Measurements from ENCODE around the gene PRRX2. TPM values are rescaled to one million over a fixed set of nuclear protein-coding genes. Genes with fewer than 3 reads are reported as not detected.

The PRRX2 gene
- total and polyA plus RNA-seq, 2 donors (not counting 1 experiment from before 2014, with no cell fraction given): not detected

DNA sequence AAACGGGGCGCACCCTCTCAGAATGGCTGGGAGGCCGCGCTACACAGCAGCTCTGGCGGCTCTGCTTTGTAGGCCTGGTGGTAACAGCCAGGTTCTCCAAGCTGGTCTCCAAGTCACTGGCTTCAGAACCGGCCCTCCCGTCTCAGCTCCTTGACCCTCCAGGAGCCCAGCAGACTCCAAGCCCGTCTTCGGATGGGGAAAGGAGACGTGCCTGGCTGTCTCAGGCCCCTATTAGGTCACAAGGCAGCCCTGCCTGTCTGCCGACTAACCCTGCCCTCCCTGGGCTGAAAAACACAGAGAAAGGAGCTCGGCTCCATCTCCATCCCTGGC is 25.7 kb upstream of the PRRX2 start:
- WGBS (ENCODE audit: insufficient coverage): 95% methylated on average over 12 of the region's 12 CpGs
- no peaks in the 10 kb centered on the region for H3K9me3 ChIP-seq (ENCODE audit: control extremely low read depth in 1 of 3, control insufficient read depth in 2 of 3, insufficient read depth in 1 of 3, low read length in 2 of 3)
- no peak for DNase-seq
- ChIA-PET POLR2A (interaction anchor here (1.8 kb wide), 1 partner anchor 14 kb away, joined by 9 read pairs; the partner anchor contains the start of gene NTMT1), CTCF (interaction anchor here (0.6 to 6.2 kb wide), 6 partner anchors 11 to 500 kb away, joined by 3 to 66 read pairs (median 4); partner anchors contain the start of gene NTMT1)
- TF ChIP-seq CTCF (IDR thresholded peaks at IDR 0.05) (no peak), EZH2 (IDR thresholded peaks at IDR 0.05; ENCODE audit: borderline replicate concordance, insufficient read depth, low read depth, low read length, poor library complexity, severe bottlenecking) (no peak)
- H3K4me3 ChIP-seq (ENCODE audit: control extremely low read depth in 1 of 5, extremely low read depth in 1 of 5, insufficient read depth in 1 of 5, low read depth in 2 of 5, low read length in 4 of 5): no peak overlapping the region
- Mint-ChIP-seq H3K27me3 (no peaks in the 10 kb centered on the region), H3K27ac (peak overlapping the region; percentile 15), H3K4me3 (peak overlapping the region; percentile 87), H3K4me1 (peaks cover 26% of the 10 kb centered on the region), H3K9me3 (ENCODE audit: insufficient read depth) (no peaks in the 10 kb centered on the region)
- no peak overlapping the region for H2AFZ ChIP-seq (ENCODE audit: insufficient read depth, low read depth, low read length, poor library complexity, severe bottlenecking)
- H3K27me3 ChIP-seq (replicated peaks in 1 of 4; ENCODE audit: control extremely low read depth in 1 of 4, control insufficient read depth in 3 of 4, insufficient read depth in 4 of 4, low read length in 3 of 4): no peaks in the 10 kb centered on the region
- peaks cover 49% of the 10 kb centered on the region for H4K20me1 ChIP-seq (ENCODE audit: control insufficient read depth, insufficient read depth, low read length, poor library complexity, severe bottlenecking)
- H3K4me1 ChIP-seq (ENCODE audit: control insufficient read depth in 2 of 2, insufficient read depth in 2 of 2, low read length in 2 of 2): peaks cover 12 to 17% of the 10 kb centered on the region in 2 donors
- no peak overlapping the region for H3K4me2 ChIP-seq (replicated peaks; ENCODE audit: low read depth, low read length, poor library complexity, severe bottlenecking)
- peaks cover 2 to 42% of the 10 kb centered on the region in 2 experiments for H3K36me3 ChIP-seq (replicated peaks in 1 of 2; ENCODE audit: control extremely low read depth in 1 of 2, control insufficient read depth in 1 of 2, extremely low read depth in 1 of 2, insufficient read depth in 2 of 2, low read length in 1 of 2)
- no peak overlapping the region for H3K27ac ChIP-seq (ENCODE audit: low read length in 2 of 2)
- ATAC-seq (ENCODE audit: low read depth): no peak
- H3K79me2 ChIP-seq (ENCODE audit: control insufficient read depth, insufficient read depth, low read length): peaks cover 32% of the 10 kb centered on the region
- no peak overlapping the region for H3K9ac ChIP-seq (ENCODE audit: low read length)
- intact Hi-C loops (cut with micrococcal nuclease): loop anchor here (5.0 kb wide), 1 partner anchor 98 kb away; no protein-coding TSS in a partner anchor

- CTCF ChIA-PET: interaction anchor here (0.6 to 6.2 kb wide), 9 partner anchors 11 to 778 kb away, joined by 3 to 66 read pairs (median 3); partner anchors contain the start of gene NTMT1
- peaks cover 29% of the 10 kb centered on the region for H3K79me2 ChIP-seq (ENCODE audit: control insufficient read depth, insufficient read depth, low read length)
- POLR2A ChIA-PET: interaction anchor here (1.8 kb wide), 1 partner anchor 14 kb away, joined by 9 read pairs; the partner anchor contains the start of gene NTMT1
- no peaks in the 10 kb centered on the region for H3K27me3 ChIP-seq (replicated peaks in 1 of 4; ENCODE audit: control extremely low read depth in 1 of 4, control insufficient read depth in 3 of 4, insufficient read depth in 4 of 4, low read length in 3 of 4)
- H3K27ac Mint-ChIP-seq: peak overlapping the region; percentile 15
- no peak overlapping the region for H3K9ac ChIP-seq (ENCODE audit: low read length)
- H3K9me3 Mint-ChIP-seq (ENCODE audit: insufficient read depth): no peaks in the 10 kb centered on the region
- H3K27me3 Mint-ChIP-seq: no peaks in the 10 kb centered on the region
- H3K4me2 ChIP-seq (replicated peaks; ENCODE audit: low read depth, low read length, poor library complexity, severe bottlenecking): peak overlapping the region; percentile 99
- H3K4me1 ChIP-seq (ENCODE audit: control insufficient read depth in 2 of 2, insufficient read depth in 2 of 2, low read length in 2 of 2): peaks cover 12 to 17% of the 10 kb centered on the region in 2 donors
- H3K4me3 Mint-ChIP-seq: peak overlapping the region; percentile 87
- H2AFZ ChIP-seq (ENCODE audit: insufficient read depth, low read depth, low read length, poor library complexity, severe bottlenecking): no peak overlapping the region
- TF ChIP-seq CTCF (IDR thresholded peaks at IDR 0.05): no peak
- TF ChIP-seq EZH2 (IDR thresholded peaks at IDR 0.05; ENCODE audit: borderline replicate concordance, insufficient read depth, low read depth, low read length, poor library complexity, severe bottlenecking): no peak
- H3K4me3 ChIP-seq (ENCODE audit: control extremely low read depth in 1 of 5, extremely low read depth in 1 of 5, insufficient read depth in 1 of 5, low read depth in 2 of 5, low read length in 4 of 5): no peak overlapping the region
- no peak for ATAC-seq (ENCODE audit: low read depth)
- peaks cover 2 to 36% of the 10 kb centered on the region in 2 experiments for H3K36me3 ChIP-seq (replicated peaks in 1 of 2; ENCODE audit: control extremely low read depth in 1 of 2, control insufficient read depth in 1 of 2, extremely low read depth in 1 of 2, insufficient read depth in 2 of 2, low read length in 1 of 2)
- DNase-seq: no peak
- no peaks in the 10 kb centered on the region for H3K9me3 ChIP-seq (ENCODE audit: control extremely low read depth in 1 of 3, control insufficient read depth in 2 of 3, insufficient read depth in 1 of 3, low read length in 2 of 3)
- H3K27ac ChIP-seq (ENCODE audit: low read length in 2 of 2): peak overlapping the region in 1 of 2 donors; percentile 86
- H4K20me1 ChIP-seq (ENCODE audit: control insufficient read depth, insufficient read depth, low read length, poor library complexity, severe bottlenecking): peaks cover 44% of the 10 kb centered on the region
- 92% methylated on average over 24 of the region's 25 CpGs for WGBS (ENCODE audit: insufficient coverage)
- H3K4me1 Mint-ChIP-seq: peaks cover 26% of the 10 kb centered on the region
- intact Hi-C loops (cut with micrococcal nuclease): loop anchor here (5.0 kb wide), 1 partner anchor 97 kb away; no protein-coding TSS in a partner anchor
These were observed 25.2 kb upstream of the PRRX2 start for GRCh38 chr9:129640086-129640870.
